ENCODE data around the gene LRMDA. TPM values are rescaled to one million over a fixed set of nuclear protein-coding genes. Genes with fewer than 3 reads are reported as not detected.

The LRMDA gene
- total and polyA plus RNA-seq, 2 of the 8 experiments (the other 6 are each of a cell fraction or from before 2014, with no cell fraction given): 0.86 to 2.8 TPM

DNA sequence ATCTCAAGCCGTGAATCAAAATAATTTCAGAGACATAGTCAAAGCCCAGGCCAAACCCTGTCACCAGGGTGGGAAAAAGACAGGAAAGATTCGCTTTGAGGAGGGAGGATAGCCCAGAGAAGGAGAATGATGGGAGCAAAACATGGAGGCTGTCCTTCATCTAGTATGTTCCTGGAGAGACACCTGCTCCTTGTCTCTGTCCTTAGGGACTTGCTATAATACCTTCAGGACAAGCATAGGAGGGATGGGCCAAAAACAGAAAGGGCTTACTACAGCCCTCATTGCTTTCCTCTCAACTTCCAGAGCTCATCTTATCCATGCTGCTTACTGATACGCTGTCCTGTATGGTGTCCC, 593.7 kb downstream of the LRMDA start (continued):
- TF ChIP-seq, protein P1, sequence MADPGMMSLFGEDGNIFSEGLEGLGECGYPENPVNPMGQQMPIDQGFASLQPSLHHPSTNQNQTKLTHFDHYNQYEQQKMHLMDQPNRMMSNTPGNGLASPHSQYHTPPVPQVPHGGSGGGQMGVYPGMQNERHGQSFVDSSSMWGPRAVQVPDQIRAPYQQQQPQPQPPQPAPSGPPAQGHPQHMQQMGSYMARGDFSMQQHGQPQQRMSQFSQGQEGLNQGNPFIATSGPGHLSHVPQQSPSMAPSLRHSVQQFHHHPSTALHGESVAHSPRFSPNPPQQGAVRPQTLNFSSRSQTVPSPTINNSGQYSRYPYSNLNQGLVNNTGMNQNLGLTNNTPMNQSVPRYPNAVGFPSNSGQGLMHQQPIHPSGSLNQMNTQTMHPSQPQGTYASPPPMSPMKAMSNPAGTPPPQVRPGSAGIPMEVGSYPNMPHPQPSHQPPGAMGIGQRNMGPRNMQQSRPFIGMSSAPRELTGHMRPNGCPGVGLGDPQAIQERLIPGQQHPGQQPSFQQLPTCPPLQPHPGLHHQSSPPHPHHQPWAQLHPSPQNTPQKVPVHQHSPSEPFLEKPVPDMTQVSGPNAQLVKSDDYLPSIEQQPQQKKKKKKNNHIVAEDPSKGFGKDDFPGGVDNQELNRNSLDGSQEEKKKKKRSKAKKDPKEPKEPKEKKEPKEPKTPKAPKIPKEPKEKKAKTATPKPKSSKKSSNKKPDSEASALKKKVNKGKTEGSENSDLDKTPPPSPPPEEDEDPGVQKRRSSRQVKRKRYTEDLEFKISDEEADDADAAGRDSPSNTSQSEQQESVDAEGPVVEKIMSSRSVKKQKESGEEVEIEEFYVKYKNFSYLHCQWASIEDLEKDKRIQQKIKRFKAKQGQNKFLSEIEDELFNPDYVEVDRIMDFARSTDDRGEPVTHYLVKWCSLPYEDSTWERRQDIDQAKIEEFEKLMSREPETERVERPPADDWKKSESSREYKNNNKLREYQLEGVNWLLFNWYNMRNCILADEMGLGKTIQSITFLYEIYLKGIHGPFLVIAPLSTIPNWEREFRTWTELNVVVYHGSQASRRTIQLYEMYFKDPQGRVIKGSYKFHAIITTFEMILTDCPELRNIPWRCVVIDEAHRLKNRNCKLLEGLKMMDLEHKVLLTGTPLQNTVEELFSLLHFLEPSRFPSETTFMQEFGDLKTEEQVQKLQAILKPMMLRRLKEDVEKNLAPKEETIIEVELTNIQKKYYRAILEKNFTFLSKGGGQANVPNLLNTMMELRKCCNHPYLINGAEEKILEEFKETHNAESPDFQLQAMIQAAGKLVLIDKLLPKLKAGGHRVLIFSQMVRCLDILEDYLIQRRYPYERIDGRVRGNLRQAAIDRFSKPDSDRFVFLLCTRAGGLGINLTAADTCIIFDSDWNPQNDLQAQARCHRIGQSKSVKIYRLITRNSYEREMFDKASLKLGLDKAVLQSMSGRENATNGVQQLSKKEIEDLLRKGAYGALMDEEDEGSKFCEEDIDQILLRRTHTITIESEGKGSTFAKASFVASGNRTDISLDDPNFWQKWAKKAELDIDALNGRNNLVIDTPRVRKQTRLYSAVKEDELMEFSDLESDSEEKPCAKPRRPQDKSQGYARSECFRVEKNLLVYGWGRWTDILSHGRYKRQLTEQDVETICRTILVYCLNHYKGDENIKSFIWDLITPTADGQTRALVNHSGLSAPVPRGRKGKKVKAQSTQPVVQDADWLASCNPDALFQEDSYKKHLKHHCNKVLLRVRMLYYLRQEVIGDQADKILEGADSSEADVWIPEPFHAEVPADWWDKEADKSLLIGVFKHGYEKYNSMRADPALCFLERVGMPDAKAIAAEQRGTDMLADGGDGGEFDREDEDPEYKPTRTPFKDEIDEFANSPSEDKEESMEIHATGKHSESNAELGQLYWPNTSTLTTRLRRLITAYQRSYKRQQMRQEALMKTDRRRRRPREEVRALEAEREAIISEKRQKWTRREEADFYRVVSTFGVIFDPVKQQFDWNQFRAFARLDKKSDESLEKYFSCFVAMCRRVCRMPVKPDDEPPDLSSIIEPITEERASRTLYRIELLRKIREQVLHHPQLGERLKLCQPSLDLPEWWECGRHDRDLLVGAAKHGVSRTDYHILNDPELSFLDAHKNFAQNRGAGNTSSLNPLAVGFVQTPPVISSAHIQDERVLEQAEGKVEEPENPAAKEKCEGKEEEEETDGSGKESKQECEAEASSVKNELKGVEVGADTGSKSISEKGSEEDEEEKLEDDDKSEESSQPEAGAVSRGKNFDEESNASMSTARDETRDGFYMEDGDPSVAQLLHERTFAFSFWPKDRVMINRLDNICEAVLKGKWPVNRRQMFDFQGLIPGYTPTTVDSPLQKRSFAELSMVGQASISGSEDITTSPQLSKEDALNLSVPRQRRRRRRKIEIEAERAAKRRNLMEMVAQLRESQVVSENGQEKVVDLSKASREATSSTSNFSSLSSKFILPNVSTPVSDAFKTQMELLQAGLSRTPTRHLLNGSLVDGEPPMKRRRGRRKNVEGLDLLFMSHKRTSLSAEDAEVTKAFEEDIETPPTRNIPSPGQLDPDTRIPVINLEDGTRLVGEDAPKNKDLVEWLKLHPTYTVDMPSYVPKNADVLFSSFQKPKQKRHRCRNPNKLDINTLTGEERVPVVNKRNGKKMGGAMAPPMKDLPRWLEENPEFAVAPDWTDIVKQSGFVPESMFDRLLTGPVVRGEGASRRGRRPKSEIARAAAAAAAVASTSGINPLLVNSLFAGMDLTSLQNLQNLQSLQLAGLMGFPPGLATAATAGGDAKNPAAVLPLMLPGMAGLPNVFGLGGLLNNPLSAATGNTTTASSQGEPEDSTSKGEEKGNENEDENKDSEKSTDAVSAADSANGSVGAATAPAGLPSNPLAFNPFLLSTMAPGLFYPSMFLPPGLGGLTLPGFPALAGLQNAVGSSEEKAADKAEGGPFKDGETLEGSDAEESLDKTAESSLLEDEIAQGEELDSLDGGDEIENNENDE (IDR thresholded peaks at IDR 0.05; ENCODE audit: insufficient replicate concordance, low read length): no peak
- TF ChIP-seq SIX5 (IDR thresholded peaks at IDR 0.05; ENCODE audit: low read depth, low read length): no peak
- no peak for TF ChIP-seq EGR1 (IDR thresholded peaks at IDR 0.05; ENCODE audit: borderline replicate concordance, low read depth, low read length)
- no peak for TF ChIP-seq POLR2A (IDR thresholded peaks at IDR 0.05; ENCODE audit: control extremely low read depth in 1 of 2, low read depth in 2 of 2, low read length in 2 of 2)
- TF ChIP-seq SUZ12 (IDR thresholded peaks at IDR 0.05; ENCODE audit: low read length): no peak
- no peak for TF ChIP-seq EZH2 (IDR thresholded peaks at IDR 0.05; ENCODE audit: low read depth, low read length, severe bottlenecking)
- TF ChIP-seq SRF (IDR thresholded peaks at IDR 0.05; ENCODE audit: low read depth, low read length): no peak
- TF ChIP-seq SAP30 (IDR thresholded peaks at IDR 0.05; ENCODE audit: insufficient read depth, insufficient replicate concordance, low read length): no peak
- TF ChIP-seq MAFK (IDR thresholded peaks at IDR 0.05; ENCODE audit: low read depth, low read length): no peak
